Natural killer cell (primary cell): ENCODE results near the gene CROCC2. TPM values are rescaled to one million over a fixed set of nuclear protein-coding genes. Genes with fewer than 3 reads are reported as not detected.

ENCODE experiments used
- ATAC-seq, 3 donors: fragments of 150-1000 bp in 2 of 3; fragments of 200-7000 bp in 1 of 3; cut with Tn5 transposase; 1 replicate in 1 of 3; 2 replicates in 2 of 3; pipeline ENCODE4 v1.10.0; 2021; ENCODE audit warnings: mild to moderate bottlenecking in 2 of 3, moderate library complexity in 2 of 3
- DNase-seq, 2 donors: peaks; one replicate each; pipeline versions ENCODE4 v3.0.0 to v3.0.0-alpha.2; 2013 to 2021; ENCODE audit warnings: mixed read lengths in 1 of 2
- H3K27ac ChIP-seq: one replicate; pipeline ENCODE4 v1.5.1; 2013; ENCODE audit warnings: mild to moderate bottlenecking, low read length
- H3K27me3 ChIP-seq: one replicate; pipeline ENCODE4 v1.6.1; 2013; ENCODE audit warnings: low read length; ENCODE audit not compliant: control insufficient read depth, insufficient read depth
- H3K36me3 ChIP-seq: one replicate; pipeline ENCODE4 v1.6.1; 2013; ENCODE audit warnings: low read length; ENCODE audit not compliant: control insufficient read depth, insufficient read depth
- H3K4me1 ChIP-seq: one replicate; pipeline ENCODE4 v1.6.1; 2013; ENCODE audit warnings: low read length; ENCODE audit not compliant: control insufficient read depth, insufficient read depth
- H3K4me3 ChIP-seq: one replicate; pipeline ENCODE4 v1.5.1; 2013; ENCODE audit warnings: low read length
- H3K9me3 ChIP-seq: one replicate; pipeline ENCODE4 v1.6.1; 2013; ENCODE audit warnings: low read length; ENCODE audit not compliant: control insufficient read depth, insufficient read depth
- H3K27ac Mint-ChIP-seq, 2 donors: one replicate each; pipeline ENCODE4 v1.8.0; 2022; ENCODE audit warnings: mild to moderate bottlenecking in 2 of 2, mixed read lengths in 2 of 2, moderate library complexity in 1 of 2
- H3K27me3 Mint-ChIP-seq, 2 donors: one replicate each; pipeline ENCODE4 v1.8.0; 2022; ENCODE audit warnings: low read depth in 2 of 2, mixed read lengths in 2 of 2
- H3K36me3 Mint-ChIP-seq: one replicate; pipeline ENCODE4 v1.8.0; 2022; ENCODE audit warnings: mixed read lengths
- H3K4me1 Mint-ChIP-seq, 2 donors: one replicate each; pipeline ENCODE4 v1.8.0; 2022; ENCODE audit warnings: mixed read lengths in 2 of 2
- H3K4me3 Mint-ChIP-seq: one replicate; pipeline ENCODE4 v1.8.0; 2022; ENCODE audit warnings: mild to moderate bottlenecking, moderate library complexity, mixed read lengths
- H3K9me3 Mint-ChIP-seq, 2 donors: one replicate each; pipeline ENCODE4 v1.8.0; 2022; ENCODE audit warnings: mixed read lengths in 2 of 2
- WGBS: methylation state at CpG from one replicate; pipeline ENCODE4 v1.1.7; 2013; ENCODE audit warnings: missing lambda C conversion rate; ENCODE audit not compliant: insufficient coverage; 5-methylcytosine and 5-hydroxymethylcytosine counted together
- intact Hi-C: fragments of 100-400 bp; cut with micrococcal nuclease; formaldehyde crosslinking; loops from one replicate; pipeline ENCODE4 v1.14.2; 2022
- total RNA-seq, 4 donors: library from RNA; stranded (reverse); fragments of 120-200 nt in 1 of 4; gene quantifications; one replicate each; pipeline versions ENCODE4 v1.2.3 to v1.2.4, GENCODE V29; 2013 to 2022
- TF ChIP-seq, protein P1 (sequence below): fragments of 200-600 bp; IDR thresholded peaks from one replicate; pipeline ENCODE4 v1.8.0; 2022; ENCODE audit warnings: antibody characterized with exemption

CROCC2 gene
- total RNA-seq, result under 1 TPM in 1 of 3 donors, not detected in 2; 0.14 TPM
- total RNA-seq (2013), result not detected

DNA sequence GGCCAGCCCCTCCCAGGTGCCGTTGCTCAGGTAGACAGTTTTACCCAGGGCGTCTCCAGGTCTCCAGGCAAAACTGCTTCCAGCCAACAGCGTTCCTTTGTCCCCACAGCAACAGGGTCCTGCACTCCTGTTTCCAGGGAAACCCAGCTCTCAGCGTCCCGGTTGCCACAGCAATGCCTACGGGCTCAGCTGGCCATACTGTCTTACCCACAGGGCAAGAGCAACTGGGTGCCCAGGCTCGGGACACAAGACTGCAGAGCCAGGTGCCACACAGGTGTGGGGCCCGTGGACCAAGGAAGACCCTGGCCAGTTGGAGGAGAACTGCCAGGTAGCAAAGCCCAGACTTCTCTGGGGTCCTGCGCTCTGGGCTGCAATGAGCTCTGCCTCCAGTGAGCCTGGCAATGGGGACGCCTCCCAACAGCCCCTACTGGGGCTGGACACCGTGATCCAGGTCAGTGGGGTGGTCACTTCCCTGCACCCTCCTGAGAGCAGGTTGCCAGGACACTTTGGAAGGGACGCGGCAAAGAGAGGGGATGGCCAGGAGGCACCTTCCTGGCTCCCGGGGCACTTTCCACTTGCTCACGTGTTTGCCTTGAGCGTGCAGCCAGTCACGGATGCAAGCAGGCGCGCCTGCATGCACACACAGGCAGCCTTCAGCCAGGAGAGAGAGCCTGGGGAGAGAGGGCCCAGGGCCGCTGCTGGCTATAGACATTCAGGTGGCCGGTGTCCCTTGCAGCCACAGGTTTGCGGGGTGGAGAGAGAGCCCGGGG, at the start of gene CROCC2:
Gene CROCC2, plus strand, starts transcription at position 196 of the 770 bp plus-strand sequence. Its CDS starts 178 bp downstream, at position 374.
- ATAC-seq (no peak), DNase-seq (no peak)
- H3K27ac Mint-ChIP-seq, result no peak within 1 kb of the TSS
- no peaks in the 10 kb centered on the region for H3K4me1 Mint-ChIP-seq
- TF ChIP-seq, protein P1, sequence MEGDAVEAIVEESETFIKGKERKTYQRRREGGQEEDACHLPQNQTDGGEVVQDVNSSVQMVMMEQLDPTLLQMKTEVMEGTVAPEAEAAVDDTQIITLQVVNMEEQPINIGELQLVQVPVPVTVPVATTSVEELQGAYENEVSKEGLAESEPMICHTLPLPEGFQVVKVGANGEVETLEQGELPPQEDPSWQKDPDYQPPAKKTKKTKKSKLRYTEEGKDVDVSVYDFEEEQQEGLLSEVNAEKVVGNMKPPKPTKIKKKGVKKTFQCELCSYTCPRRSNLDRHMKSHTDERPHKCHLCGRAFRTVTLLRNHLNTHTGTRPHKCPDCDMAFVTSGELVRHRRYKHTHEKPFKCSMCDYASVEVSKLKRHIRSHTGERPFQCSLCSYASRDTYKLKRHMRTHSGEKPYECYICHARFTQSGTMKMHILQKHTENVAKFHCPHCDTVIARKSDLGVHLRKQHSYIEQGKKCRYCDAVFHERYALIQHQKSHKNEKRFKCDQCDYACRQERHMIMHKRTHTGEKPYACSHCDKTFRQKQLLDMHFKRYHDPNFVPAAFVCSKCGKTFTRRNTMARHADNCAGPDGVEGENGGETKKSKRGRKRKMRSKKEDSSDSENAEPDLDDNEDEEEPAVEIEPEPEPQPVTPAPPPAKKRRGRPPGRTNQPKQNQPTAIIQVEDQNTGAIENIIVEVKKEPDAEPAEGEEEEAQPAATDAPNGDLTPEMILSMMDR, result no peak
- Histone ChIP-seq H3K27ac (no peak within 1 kb of the TSS), H3K27me3 (no peaks in the 10 kb centered on the region), H3K4me3 (no peak within 1 kb of the TSS), H3K4me1 (no peaks in the 10 kb centered on the region), H3K9me3 (no peaks in the 10 kb centered on the region), H3K36me3 (no peaks in the 10 kb centered on the region)
- H3K9me3 Mint-ChIP-seq, result no peaks in the 10 kb centered on the region
- H3K36me3 Mint-ChIP-seq, result no peaks in the 10 kb centered on the region
- WGBS, result 85% methylated on average over 23 of the region's 23 CpGs
- H3K27me3 Mint-ChIP-seq, result no peaks in the 10 kb centered on the region
- no peak within 1 kb of the TSS for H3K4me3 Mint-ChIP-seq
- intact Hi-C loops, result no loop called here

DNA sequence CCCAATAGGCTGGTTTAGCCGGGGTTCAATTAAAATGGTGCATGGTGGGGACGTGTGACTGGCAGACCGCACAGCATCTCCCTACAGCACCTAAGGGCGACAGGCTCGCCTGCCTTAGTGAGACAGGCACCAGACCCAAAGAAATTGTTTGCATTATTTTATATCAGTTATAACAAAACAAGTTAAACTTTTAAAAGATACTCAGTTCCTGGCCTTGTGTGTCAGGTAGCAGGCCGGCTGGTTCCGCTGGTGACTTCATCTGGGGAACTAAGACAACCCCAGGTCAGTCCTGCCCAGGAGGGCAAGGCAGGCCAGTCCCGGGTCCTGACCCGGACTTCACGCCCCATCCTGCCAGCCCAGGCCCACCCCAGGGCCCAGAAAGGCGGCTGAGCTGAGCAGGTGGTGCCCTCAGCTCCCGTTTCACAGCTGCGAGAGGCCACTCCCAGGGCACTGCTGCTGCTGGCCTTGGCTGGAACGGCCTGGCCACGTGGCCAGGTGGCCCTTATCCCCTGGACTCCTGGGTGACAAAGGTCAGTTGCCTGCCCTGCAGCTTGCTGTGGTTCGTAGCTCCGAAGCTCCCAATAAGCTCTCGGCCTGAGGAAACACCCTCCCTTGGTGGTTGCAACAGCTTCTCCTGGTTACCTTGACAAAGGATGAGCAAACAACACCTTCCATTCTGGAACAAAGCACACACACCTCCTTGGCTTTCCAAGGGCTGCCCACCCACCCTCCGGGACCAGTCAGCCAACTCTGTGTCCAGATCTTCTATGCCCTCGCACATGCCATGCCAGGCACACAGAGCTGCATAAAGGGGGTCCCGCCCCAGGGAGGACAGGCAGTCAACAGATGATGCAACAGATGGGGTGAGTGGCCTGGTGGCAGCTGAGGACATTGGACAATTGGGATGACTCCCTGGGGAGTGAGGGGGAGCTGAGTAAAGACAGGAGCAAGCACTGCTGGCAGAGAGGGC, 48.8 kb upstream of the CROCC2 start:
- no peaks in the 10 kb centered on the region for H3K36me3 ChIP-seq
- WGBS, result 90% methylated on average over 21 of the region's 21 CpGs
- no peak overlapping the region for H3K4me3 Mint-ChIP-seq
- no peak for ATAC-seq
- no peaks in the 10 kb centered on the region for H3K4me1 Mint-ChIP-seq
- H3K4me3 ChIP-seq, result no peak overlapping the region
- peaks cover 7% of the 10 kb centered on the region for H3K36me3 Mint-ChIP-seq
- peaks cover 8% of the 10 kb centered on the region for H3K9me3 ChIP-seq
- peaks cover 2 to 4% of the 10 kb centered on the region in 2 donors for H3K9me3 Mint-ChIP-seq
- H3K27me3 Mint-ChIP-seq, result peaks cover 0 to 5% of the 10 kb centered on the region in 2 donors
- no peak overlapping the region for H3K27ac Mint-ChIP-seq
- H3K4me1 ChIP-seq, result no peaks in the 10 kb centered on the region
- TF ChIP-seq, protein P1, result no peak
- DNase-seq, result no peak
- H3K27me3 ChIP-seq, result no peaks in the 10 kb centered on the region
- intact Hi-C loops, result no loop called here
- no peak overlapping the region for H3K27ac ChIP-seq

DNA sequence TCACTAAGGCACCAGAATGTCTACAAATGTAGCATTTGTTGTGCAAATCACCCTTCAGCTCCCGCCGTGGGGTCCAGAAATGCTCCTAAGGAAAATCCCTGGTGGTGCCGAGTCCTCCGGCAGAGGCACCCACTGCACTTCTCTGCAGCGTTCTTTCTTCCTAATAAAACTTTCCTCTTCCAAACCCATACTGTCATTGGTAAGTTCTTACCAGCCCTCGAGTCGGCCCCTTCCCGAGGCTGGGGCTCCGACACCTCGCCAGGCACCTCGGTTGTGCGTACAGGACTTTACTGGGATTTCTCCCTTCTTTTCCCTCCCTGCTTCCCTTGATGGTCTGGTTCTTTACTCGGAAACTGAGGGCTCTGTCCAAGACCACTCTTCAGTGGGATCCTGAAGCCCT, 47.8 kb upstream of the CROCC2 start:
- Histone ChIP-seq H3K27ac (no peak overlapping the region), H3K4me3 (no peak overlapping the region), H3K27me3 (no peaks in the 10 kb centered on the region), H3K36me3 (no peaks in the 10 kb centered on the region), H3K4me1 (no peaks in the 10 kb centered on the region), H3K9me3 (peaks cover 8% of the 10 kb centered on the region)
- 91% methylated on average over 13 of the region's 13 CpGs for WGBS
- no peak for ATAC-seq
- Mint-ChIP-seq H3K4me1 (no peaks in the 10 kb centered on the region), H3K27ac (no peak overlapping the region), H3K36me3 (peaks cover 7% of the 10 kb centered on the region), H3K4me3 (no peak overlapping the region), H3K27me3 (peaks cover 0 to 3% of the 10 kb centered on the region in 2 donors), H3K9me3 (peaks cover 2 to 4% of the 10 kb centered on the region in 2 donors)
- no peak for DNase-seq
- intact Hi-C loops, result no loop called here
- TF ChIP-seq, protein P1, result no peak
